Astrocyte of the cerebellum (primary cell): ENCODE data around the gene COX8A.

Experiments used
- DNase-seq: peaks from one replicate; pipeline ENCODE4 v3.0.0-alpha.2; 2011; ENCODE audit warnings: low read depth
- H3K4me3 ChIP-seq: 2 replicates; pipeline ENCODE4 v1.5.1; 2011; ENCODE audit warnings: mild to moderate bottlenecking, low read depth, low read length, moderate library complexity
- CTCF ChIP-seq: IDR thresholded peaks from 2 replicates; pipeline ENCODE4 v1.5.1; 2012; ENCODE audit warnings: low read length, low read depth, moderate library complexity, mild to moderate bottlenecking; ENCODE audit errors: missing control alignments
- in situ Hi-C: cut with HindIII; loops from 2 replicates; pipeline ENCODE4 v1.10.0; 2017; ENCODE audit warnings: low sequenced_read_pairs

The COX8A gene

GRCh38 chr11:63986156-63986931 is 11.9 kb downstream of the COX8A start, which contains the start of gene OTUB1:
Gene OTUB1 (plus strand): TSS chr11:63986438. CDS start chr11:63986457, 19 bp downstream.
- in situ Hi-C loops: no loop called here
- DNase-seq: peak; percentile 71
- peak within 1 kb of the TSS; percentile 82 for H3K4me3 ChIP-seq
- TF ChIP-seq CTCF: no peak

GRCh38 chr11:63986932-63987513 is 12.6 kb downstream of the COX8A start:
- TF ChIP-seq CTCF: no peak
- no peak for DNase-seq
- H3K4me3 ChIP-seq: peak overlapping the region; percentile 82
- in situ Hi-C loops: no loop called here

GRCh38 chr11:63991558-63991957 is 17.1 kb downstream of the COX8A start:
- no peak for TF ChIP-seq CTCF
- H3K4me3 ChIP-seq: no peak overlapping the region
- DNase-seq: no peak
- in situ Hi-C loops: no loop called here

- no peak for TF ChIP-seq CTCF
- in situ Hi-C loops: no loop called here
- no peak for DNase-seq
- H3K4me3 ChIP-seq: no peak overlapping the region
These were observed 18.7 kb downstream of the COX8A start for GRCh38 chr11:63993100-63993499.

- DNase-seq: no peak
- in situ Hi-C loops: no loop called here
- no peak for TF ChIP-seq CTCF
- no peak overlapping the region for H3K4me3 ChIP-seq
These were observed 19.6 kb downstream of the COX8A start for GRCh38 chr11:63993993-63994392.

GRCh38 chr11:63996512-63996911 is 22.1 kb downstream of the COX8A start:
- H3K4me3 ChIP-seq: no peak overlapping the region
- in situ Hi-C loops: no loop called here
- TF ChIP-seq CTCF: no peak
- no peak for DNase-seq
